GM23248 (cell line): ENCODE results near the gene SEZ6.

Source experiments
- EZH2 ChIP-seq: fragments of 200-600 bp; sonication (generic); IDR thresholded peaks from 2 replicates; pipeline ENCODE4 v1.6.1; 2018; ENCODE audit warnings: antibody characterized with exemption, mild to moderate bottlenecking; ENCODE audit not compliant: insufficient read depth, poor library complexity, severe bottlenecking
- EZH2phosphoT487 ChIP-seq: fragments of 200-600 bp; sonication (generic); IDR thresholded peaks from 2 replicates; pipeline ENCODE4 v1.6.1; 2018; ENCODE audit warnings: antibody characterized with exemption, moderate library complexity, mild to moderate bottlenecking, low read depth; ENCODE audit not compliant: insufficient read depth

DNA sequence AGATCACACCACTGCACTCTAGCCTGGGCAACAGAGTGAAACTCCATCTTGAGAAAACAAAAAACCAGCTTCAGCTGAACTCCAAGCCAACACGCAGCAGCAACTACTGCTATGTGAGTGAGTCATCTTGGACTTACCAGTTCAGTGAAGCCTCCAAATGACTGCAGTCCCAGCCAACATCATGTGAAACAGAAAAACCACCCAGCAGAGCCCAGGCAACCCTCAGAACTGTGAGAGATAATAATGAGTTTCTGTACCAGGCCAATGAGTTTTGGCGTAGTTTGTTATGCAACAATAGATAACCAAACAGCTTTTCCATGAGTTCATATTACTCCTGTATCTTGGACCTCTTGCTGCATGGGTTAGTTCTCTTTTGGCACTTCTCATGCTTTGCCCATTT, 77.8 kb downstream of the SEZ6 start:
- TF ChIP-seq EZH2 (no peak), EZH2phosphoT487 (no peak)
